K562 (cell line): ENCODE data around the gene MOG.
A peak's percentile ranks its signal among the peaks of the same experiment; 100 is the strongest.

Source experiments
- CBX8 ChIP-seq: fragments of 200-600 bp; sonication (generic); IDR thresholded peaks from 2 replicates; pipeline ENCODE4 v1.6.1; 2012; ENCODE audit warnings: borderline replicate concordance, mixed run types, low read depth, mild to moderate bottlenecking, moderate library complexity, mixed read lengths, low read length, control low read depth, inconsistent platforms; ENCODE audit not compliant: poor library complexity, severe bottlenecking; ENCODE audit errors: extremely low read depth
- DMBX1 ChIP-seq: fragments of 250-450 bp; sonication (Bioruptor Pico); IDR thresholded peaks from 2 replicates; pipeline ENCODE4 v1.8.0; 2022; ENCODE audit warnings: inconsistent platforms, mild to moderate bottlenecking, moderate library complexity, borderline replicate concordance
- ERF ChIP-seq: fragments of 450-650 bp; formaldehyde crosslinking; IDR thresholded peaks from 2 replicates; pipeline ENCODE4 v1.4.0; 2020; ENCODE audit warnings: mild to moderate bottlenecking, mixed read lengths
- ETS2 ChIP-seq: IDR thresholded peaks from 2 replicates; pipeline ENCODE4 v1.6.1; 2016; ENCODE audit warnings: borderline replicate concordance, missing genetic modification characterization, mild to moderate bottlenecking, moderate library complexity, missing compliant biosample characterization; ENCODE audit not compliant: poor library complexity, severe bottlenecking
- MTA2 ChIP-seq: fragments of 450-650 bp; IDR thresholded peaks from 2 replicates; pipeline ENCODE4 v1.6.1; 2016; ENCODE audit warnings: low read depth
- PHF8 ChIP-seq: fragments of 200-600 bp; sonication (generic); IDR thresholded peaks from 2 replicates; pipeline ENCODE4 v1.6.1; 2012; ENCODE audit warnings: mixed run types, mild to moderate bottlenecking, inconsistent platforms, low read length, moderate library complexity, borderline replicate concordance
- ZNF589 ChIP-seq: fragments of 200-800 bp; sonication (Bioruptor generic); IDR thresholded peaks from 2 replicates; pipeline ENCODE4 v1.6.1; 2016; ENCODE audit warnings: low read depth, missing genetic modification characterization, missing compliant biosample characterization
- TF ChIP-seq, protein P1 (sequence below): fragments of 250-450 bp; sonication (Bioruptor Pico); IDR thresholded peaks from 2 replicates; pipeline ENCODE4 v1.4.0; 2020; ENCODE audit warnings: mild to moderate bottlenecking
- TF ChIP-seq, protein P2 (sequence below), 3 experiments: IDR thresholded peaks in 2 of 3; conservative IDR thresholded peaks in 1 of 3; 2 replicates each; pipeline ENCODE4 v1.5.1; 2011 to 2012; ENCODE audit warnings: low read length in 3 of 3, mild to moderate bottlenecking in 3 of 3, control low read depth in 2 of 3, improper control_type of control experiment in 1 of 3, inconsistent platforms in 1 of 3, low read depth in 1 of 3, mixed read lengths in 1 of 3, moderate library complexity in 1 of 3; ENCODE audit not compliant: insufficient read depth in 2 of 3
- TF ChIP-seq, protein P3 (sequence below): fragments of 450-650 bp; IDR thresholded peaks from 2 replicates; pipeline ENCODE4 v1.6.1; 2016
- TF ChIP-seq, protein P4 (sequence below): sonication (generic); formaldehyde crosslinking; IDR thresholded peaks from 2 replicates; pipeline ENCODE4 v1.8.1; 2022; ENCODE audit warnings: missing genetic modification reagents
- TF ChIP-seq, protein P5 (sequence below): fragments of 200-600 bp; sonication (generic); IDR thresholded peaks from one replicate; pipeline ENCODE4 v1.6.1; 2012; ENCODE audit warnings: mild to moderate bottlenecking, low read depth, low read length, inconsistent platforms

DNA sequence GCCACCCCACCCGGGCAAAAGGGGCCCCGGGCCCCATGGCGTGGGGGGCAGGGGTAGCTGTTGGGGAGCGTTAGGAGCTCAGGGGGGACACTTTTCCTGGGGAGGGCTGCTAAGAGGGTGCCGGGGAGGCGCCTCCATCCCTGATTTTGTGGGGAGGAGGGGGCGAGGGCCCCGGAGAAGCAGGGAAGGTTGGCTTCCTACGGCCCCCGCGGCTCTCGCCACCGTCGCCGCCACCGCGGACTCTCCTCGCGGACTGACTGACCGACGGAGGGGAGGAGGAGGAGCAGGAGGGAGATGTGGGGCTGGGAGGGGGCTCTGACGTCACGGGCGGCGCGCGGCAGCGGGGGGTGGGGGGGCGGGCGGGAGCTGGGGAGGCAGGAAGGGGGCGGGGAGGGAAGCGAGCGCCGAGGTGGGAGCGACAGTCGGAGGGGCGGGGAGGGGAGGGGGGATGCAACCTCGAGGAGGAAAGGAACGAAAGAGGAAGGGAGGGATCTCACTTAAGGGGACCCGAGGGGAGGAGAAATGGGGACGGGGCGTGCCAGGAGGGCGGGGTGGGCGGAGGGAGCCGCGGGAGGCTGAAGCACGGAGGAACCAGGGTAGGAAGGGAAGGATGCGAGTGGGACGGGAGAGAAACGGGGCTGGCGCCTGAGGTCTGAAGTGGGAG is 29.0 kb upstream of the MOG start:
- TF ChIP-seq, protein P1, sequence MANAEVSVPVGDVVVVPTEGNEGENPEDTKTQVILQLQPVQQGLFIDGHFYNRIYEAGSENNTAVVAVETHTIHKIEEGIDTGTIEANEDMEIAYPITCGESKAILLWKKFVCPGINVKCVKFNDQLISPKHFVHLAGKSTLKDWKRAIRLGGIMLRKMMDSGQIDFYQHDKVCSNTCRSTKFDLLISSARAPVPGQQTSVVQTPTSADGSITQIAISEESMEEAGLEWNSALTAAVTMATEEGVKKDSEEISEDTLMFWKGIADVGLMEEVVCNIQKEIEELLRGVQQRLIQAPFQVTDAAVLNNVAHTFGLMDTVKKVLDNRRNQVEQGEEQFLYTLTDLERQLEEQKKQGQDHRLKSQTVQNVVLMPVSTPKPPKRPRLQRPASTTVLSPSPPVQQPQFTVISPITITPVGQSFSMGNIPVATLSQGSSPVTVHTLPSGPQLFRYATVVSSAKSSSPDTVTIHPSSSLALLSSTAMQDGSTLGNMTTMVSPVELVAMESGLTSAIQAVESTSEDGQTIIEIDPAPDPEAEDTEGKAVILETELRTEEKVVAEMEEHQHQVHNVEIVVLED (CRISPR knock-in tag) = no peak
- TF ChIP-seq, protein P2, sequence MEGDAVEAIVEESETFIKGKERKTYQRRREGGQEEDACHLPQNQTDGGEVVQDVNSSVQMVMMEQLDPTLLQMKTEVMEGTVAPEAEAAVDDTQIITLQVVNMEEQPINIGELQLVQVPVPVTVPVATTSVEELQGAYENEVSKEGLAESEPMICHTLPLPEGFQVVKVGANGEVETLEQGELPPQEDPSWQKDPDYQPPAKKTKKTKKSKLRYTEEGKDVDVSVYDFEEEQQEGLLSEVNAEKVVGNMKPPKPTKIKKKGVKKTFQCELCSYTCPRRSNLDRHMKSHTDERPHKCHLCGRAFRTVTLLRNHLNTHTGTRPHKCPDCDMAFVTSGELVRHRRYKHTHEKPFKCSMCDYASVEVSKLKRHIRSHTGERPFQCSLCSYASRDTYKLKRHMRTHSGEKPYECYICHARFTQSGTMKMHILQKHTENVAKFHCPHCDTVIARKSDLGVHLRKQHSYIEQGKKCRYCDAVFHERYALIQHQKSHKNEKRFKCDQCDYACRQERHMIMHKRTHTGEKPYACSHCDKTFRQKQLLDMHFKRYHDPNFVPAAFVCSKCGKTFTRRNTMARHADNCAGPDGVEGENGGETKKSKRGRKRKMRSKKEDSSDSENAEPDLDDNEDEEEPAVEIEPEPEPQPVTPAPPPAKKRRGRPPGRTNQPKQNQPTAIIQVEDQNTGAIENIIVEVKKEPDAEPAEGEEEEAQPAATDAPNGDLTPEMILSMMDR (IDR thresholded peaks at IDR 0.05 in 2 of 3, conservative IDR thresholded peaks at IDR 0.05 in 1 of 3; ENCODE audit: insufficient read depth in 2 of 3, low read depth in 1 of 3, low read length in 3 of 3) = no peak
- TF ChIP-seq ERF (CRISPR knock-in tag) (no peak), MTA2 (peak; percentile 38; the same call in 1 of the 2 replicates), DMBX1 (CRISPR knock-in tag) (no peak), ETS2 (tag) (no peak), CBX8 (no peak), ZNF589 (CRISPR knock-in tag) (no peak), PHF8 (peak; percentile 72; the same call in 1 of the 2 replicates)
- TF ChIP-seq, protein P3, sequence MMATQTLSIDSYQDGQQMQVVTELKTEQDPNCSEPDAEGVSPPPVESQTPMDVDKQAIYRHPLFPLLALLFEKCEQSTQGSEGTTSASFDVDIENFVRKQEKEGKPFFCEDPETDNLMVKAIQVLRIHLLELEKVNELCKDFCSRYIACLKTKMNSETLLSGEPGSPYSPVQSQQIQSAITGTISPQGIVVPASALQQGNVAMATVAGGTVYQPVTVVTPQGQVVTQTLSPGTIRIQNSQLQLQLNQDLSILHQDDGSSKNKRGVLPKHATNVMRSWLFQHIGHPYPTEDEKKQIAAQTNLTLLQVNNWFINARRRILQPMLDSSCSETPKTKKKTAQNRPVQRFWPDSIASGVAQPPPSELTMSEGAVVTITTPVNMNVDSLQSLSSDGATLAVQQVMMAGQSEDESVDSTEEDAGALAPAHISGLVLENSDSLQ = no peak
- TF ChIP-seq, protein P4, sequence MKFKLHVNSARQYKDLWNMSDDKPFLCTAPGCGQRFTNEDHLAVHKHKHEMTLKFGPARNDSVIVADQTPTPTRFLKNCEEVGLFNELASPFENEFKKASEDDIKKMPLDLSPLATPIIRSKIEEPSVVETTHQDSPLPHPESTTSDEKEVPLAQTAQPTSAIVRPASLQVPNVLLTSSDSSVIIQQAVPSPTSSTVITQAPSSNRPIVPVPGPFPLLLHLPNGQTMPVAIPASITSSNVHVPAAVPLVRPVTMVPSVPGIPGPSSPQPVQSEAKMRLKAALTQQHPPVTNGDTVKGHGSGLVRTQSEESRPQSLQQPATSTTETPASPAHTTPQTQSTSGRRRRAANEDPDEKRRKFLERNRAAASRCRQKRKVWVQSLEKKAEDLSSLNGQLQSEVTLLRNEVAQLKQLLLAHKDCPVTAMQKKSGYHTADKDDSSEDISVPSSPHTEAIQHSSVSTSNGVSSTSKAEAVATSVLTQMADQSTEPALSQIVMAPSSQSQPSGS = no peak
- TF ChIP-seq, protein P5, sequence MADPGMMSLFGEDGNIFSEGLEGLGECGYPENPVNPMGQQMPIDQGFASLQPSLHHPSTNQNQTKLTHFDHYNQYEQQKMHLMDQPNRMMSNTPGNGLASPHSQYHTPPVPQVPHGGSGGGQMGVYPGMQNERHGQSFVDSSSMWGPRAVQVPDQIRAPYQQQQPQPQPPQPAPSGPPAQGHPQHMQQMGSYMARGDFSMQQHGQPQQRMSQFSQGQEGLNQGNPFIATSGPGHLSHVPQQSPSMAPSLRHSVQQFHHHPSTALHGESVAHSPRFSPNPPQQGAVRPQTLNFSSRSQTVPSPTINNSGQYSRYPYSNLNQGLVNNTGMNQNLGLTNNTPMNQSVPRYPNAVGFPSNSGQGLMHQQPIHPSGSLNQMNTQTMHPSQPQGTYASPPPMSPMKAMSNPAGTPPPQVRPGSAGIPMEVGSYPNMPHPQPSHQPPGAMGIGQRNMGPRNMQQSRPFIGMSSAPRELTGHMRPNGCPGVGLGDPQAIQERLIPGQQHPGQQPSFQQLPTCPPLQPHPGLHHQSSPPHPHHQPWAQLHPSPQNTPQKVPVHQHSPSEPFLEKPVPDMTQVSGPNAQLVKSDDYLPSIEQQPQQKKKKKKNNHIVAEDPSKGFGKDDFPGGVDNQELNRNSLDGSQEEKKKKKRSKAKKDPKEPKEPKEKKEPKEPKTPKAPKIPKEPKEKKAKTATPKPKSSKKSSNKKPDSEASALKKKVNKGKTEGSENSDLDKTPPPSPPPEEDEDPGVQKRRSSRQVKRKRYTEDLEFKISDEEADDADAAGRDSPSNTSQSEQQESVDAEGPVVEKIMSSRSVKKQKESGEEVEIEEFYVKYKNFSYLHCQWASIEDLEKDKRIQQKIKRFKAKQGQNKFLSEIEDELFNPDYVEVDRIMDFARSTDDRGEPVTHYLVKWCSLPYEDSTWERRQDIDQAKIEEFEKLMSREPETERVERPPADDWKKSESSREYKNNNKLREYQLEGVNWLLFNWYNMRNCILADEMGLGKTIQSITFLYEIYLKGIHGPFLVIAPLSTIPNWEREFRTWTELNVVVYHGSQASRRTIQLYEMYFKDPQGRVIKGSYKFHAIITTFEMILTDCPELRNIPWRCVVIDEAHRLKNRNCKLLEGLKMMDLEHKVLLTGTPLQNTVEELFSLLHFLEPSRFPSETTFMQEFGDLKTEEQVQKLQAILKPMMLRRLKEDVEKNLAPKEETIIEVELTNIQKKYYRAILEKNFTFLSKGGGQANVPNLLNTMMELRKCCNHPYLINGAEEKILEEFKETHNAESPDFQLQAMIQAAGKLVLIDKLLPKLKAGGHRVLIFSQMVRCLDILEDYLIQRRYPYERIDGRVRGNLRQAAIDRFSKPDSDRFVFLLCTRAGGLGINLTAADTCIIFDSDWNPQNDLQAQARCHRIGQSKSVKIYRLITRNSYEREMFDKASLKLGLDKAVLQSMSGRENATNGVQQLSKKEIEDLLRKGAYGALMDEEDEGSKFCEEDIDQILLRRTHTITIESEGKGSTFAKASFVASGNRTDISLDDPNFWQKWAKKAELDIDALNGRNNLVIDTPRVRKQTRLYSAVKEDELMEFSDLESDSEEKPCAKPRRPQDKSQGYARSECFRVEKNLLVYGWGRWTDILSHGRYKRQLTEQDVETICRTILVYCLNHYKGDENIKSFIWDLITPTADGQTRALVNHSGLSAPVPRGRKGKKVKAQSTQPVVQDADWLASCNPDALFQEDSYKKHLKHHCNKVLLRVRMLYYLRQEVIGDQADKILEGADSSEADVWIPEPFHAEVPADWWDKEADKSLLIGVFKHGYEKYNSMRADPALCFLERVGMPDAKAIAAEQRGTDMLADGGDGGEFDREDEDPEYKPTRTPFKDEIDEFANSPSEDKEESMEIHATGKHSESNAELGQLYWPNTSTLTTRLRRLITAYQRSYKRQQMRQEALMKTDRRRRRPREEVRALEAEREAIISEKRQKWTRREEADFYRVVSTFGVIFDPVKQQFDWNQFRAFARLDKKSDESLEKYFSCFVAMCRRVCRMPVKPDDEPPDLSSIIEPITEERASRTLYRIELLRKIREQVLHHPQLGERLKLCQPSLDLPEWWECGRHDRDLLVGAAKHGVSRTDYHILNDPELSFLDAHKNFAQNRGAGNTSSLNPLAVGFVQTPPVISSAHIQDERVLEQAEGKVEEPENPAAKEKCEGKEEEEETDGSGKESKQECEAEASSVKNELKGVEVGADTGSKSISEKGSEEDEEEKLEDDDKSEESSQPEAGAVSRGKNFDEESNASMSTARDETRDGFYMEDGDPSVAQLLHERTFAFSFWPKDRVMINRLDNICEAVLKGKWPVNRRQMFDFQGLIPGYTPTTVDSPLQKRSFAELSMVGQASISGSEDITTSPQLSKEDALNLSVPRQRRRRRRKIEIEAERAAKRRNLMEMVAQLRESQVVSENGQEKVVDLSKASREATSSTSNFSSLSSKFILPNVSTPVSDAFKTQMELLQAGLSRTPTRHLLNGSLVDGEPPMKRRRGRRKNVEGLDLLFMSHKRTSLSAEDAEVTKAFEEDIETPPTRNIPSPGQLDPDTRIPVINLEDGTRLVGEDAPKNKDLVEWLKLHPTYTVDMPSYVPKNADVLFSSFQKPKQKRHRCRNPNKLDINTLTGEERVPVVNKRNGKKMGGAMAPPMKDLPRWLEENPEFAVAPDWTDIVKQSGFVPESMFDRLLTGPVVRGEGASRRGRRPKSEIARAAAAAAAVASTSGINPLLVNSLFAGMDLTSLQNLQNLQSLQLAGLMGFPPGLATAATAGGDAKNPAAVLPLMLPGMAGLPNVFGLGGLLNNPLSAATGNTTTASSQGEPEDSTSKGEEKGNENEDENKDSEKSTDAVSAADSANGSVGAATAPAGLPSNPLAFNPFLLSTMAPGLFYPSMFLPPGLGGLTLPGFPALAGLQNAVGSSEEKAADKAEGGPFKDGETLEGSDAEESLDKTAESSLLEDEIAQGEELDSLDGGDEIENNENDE = no peak
